Hepatocyte (in vitro differentiated cells): ENCODE results near the gene MRGPRX2. TPM values are rescaled to one million over a fixed set of nuclear protein-coding genes. Genes with fewer than 3 reads are reported as not detected.

Experiments used
- polyA plus RNA-seq: library from polyadenylated mRNA; unstranded; fragments of >200 nt; fragmentation: Nextera tagmentation; extraction: Ambion mirVana; gene quantifications from 2 replicates; pipeline ENCODE4 v1.2.1, GENCODE V29; 2016
- total RNA-seq: library from RNA; depleted of rRNA; stranded (reverse); fragments of >200 nt; gene quantifications from 2 replicates; pipeline ENCODE4 v1.2.3, GENCODE V29; 2014

MRGPRX2 gene
- total and polyA plus RNA-seq, 2 experiments from 2014 or later, result not detected

Other genes with a start within 250 kb of the MRGPRX2 start
- gene MRGPRX1, start 121.3 kb downstream of the MRGPRX2 start, total RNA-seq, result not detected in 2 replicates
- gene MRGPRX1, start 121.3 kb downstream of the MRGPRX2 start, polyA plus RNA-seq, result not detected in 2 replicates
- gene ZDHHC13, start 56.5 kb upstream of the MRGPRX2 start, total RNA-seq, result 19.4 and 27.1 TPM in 2 replicates
- 14.6 and 19.4 TPM in 2 replicates for gene ZDHHC13, start 56.5 kb upstream of the MRGPRX2 start, polyA plus RNA-seq
- 0.88 TPM in 1 of 2 replicates, not detected in the other for gene CSRP3, start 141.3 kb upstream of the MRGPRX2 start, total RNA-seq
- gene CSRP3, start 141.3 kb upstream of the MRGPRX2 start, polyA plus RNA-seq, result 0.41 and 0.77 TPM in 2 replicates
- gene E2F8, start 180.2 kb upstream of the MRGPRX2 start, total RNA-seq, result 2.1 and 2.3 TPM in 2 replicates
- 0.42 and 0.64 TPM in 2 replicates for gene E2F8, start 180.2 kb upstream of the MRGPRX2 start, polyA plus RNA-seq